Stimulated activated CD4-positive, alpha-beta T cell treated with anti-CD3 and anti-CD28 coated beads, Interleukin-4, amount 100 ng/mL, for 24 hours (primary cell): ENCODE measurements around the gene TBC1D16.
A peak's percentile ranks its signal among the peaks of the same experiment; 100 is the strongest.
"Not testable (repeated sequence)": the region's sequence is repeated elsewhere in the genome, so short reads cannot be mapped to it uniquely, and the experiment has no call there.

Source experiments
- DNase-seq: peaks from one replicate; pipeline ENCODE4 v3.0.0-alpha.2; 2020

The TBC1D16 gene

DNA sequence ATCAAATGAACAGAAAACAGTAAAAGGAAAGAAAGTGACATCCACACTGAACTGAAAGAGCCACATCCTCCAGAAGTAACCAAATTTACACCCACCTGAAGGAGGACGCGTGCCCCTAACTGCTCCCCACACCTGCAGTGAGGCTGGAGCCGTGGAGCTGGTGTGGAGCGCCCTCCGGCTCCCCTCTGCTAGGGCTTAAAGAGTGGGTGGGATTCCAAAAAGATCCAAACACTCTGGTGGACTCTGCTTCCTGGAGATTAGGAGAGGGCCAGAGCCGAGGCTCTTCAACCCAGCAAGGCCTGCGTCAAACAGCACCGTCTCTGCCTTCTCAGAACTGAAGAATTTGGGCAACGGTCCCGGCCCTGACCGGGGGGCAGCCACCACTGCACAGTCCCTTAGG, 16.0 kb upstream of the TBC1D16 start:
- DNase-seq, result no peak

GRCh38 chr17:80050706-80051105, 15.0 kb upstream of the TBC1D16 start:
- DNase-seq, result no peak

GRCh38 chr17:80049986-80050385, 14.3 kb upstream of the TBC1D16 start:
- no peak for DNase-seq

DNA sequence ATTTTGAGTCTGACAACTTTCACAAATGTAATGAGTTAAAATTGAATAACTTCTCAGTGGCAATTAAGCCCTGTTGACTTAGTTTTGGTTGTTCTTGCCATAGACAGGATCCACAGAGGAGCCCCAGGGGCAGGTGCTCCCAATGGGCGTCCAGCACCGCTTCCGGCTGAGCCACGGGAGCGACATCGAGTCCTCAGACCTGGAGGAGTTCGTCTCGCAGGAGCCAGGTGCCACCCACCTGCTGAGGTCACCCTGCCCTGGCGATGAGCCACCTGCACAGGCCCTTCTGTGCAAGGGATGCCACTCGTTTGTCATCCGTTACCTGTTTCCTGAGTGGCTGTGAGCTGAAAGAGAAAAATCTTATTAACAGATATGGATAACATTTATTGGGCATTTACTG, 11.5 kb upstream of the TBC1D16 start:
- DNase-seq, result no peak

- not testable (repeated sequence) for DNase-seq
These were observed 11.0 kb upstream of the TBC1D16 start for GRCh38 chr17:80046709-80047108.

GRCh38 chr17:80045703-80046102, 10.0 kb upstream of the TBC1D16 start:
- DNase-seq, result no peak

- DNase-seq, result no peak
These were observed 8.3 kb upstream of the TBC1D16 start for GRCh38 chr17:80043963-80044362.

- DNase-seq, result peak; percentile 16
These were observed 1.2 kb upstream of the TBC1D16 start for GRCh38 chr17:80036715-80037477.

DNA sequence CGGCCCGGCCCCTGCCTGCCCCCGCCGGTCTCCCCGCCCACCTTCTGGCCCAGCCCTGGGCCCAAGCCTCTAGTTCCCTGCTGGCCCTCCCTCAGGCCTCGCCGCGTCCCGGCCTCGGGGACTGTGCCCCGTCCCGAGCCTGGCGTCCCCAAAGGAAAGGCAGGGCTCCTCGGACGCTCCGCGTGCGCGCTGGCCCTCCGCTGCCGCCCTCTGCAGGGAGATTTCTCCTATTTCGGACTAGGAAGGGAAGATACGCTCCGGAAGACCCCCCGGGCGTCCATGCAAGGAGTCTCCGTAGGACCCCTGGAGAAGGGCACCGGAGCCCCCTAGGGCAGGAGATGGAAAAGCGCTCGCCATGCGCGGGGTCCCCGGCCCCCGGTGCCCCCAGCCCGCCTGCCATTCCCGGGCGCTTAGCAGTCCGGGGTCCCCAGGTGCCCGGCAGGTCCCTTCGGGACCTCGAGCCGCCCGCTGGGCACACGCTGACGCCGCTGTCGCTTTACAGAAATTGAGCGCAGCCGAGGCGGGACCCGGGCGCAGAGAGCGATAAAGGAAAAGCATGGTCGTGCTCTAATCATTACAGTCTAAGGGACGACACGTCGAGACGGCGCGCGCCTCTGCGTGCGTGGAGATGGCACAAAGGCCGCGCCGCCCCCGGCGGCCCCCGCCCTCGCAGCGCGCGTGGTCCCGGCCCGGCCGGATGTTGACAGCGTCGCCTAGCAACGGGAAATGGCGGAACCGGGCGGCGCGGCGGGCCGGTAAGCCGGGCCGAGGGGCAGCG, 454 bp upstream of the TBC1D16 start, which contains the start of gene CCDC40:
Gene CCDC40 (plus strand): TSS at position 706 of the 778 bp plus-strand sequence. CDS start 21 bp downstream, at position 727.
- peak; percentile 72 for DNase-seq

GRCh38 chr17:80034791-80035686, 633 bp downstream of the TBC1D16 start:
- DNase-seq, result peak; percentile 24

DNA sequence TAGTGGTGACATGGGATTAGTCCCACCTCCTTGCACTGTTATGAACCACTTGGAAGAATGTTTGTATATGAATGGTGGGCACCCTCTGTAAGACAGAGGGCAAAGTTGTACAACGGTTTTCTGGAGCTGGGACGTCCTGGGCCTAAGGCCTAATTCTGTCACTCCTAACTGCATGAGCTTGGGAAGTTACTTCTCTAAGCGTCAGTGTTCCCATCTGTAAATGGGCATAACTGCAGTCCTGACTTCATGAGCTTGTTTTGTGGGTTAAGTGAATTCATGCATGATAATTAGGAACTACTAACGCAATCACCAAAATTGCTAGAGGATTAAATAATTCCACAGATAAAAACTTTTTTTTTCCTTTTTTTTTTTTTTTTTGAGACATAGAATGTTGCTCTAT, 1.8 kb downstream of the TBC1D16 start:
- no peak for DNase-seq

DNA sequence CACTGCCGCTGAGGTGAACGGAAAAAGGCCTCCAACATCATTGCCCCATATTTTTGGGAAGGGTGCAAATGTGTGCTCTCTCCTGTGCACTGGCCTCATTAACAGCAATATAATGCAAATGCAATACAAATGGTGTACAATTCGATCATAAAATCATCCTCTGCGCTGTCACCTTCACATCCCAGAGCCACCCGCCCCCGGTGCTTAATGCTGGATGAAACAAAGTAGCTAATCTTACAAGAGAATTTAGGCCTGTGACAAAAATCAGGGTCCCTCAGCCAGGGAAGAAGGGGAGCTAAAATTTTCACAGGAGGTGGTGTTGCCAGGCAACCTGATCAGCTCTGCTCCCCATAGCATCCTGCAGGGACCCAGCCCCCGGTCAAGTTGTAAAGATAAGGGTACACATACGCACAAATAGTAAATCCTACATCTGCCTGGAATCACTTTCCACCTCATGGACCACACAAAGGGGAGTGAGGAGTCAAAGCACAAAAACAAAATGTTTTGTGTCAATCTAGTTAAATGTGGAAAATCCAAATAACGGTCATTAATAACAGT, 3.0 kb downstream of the TBC1D16 start:
- no peak for DNase-seq

DNA sequence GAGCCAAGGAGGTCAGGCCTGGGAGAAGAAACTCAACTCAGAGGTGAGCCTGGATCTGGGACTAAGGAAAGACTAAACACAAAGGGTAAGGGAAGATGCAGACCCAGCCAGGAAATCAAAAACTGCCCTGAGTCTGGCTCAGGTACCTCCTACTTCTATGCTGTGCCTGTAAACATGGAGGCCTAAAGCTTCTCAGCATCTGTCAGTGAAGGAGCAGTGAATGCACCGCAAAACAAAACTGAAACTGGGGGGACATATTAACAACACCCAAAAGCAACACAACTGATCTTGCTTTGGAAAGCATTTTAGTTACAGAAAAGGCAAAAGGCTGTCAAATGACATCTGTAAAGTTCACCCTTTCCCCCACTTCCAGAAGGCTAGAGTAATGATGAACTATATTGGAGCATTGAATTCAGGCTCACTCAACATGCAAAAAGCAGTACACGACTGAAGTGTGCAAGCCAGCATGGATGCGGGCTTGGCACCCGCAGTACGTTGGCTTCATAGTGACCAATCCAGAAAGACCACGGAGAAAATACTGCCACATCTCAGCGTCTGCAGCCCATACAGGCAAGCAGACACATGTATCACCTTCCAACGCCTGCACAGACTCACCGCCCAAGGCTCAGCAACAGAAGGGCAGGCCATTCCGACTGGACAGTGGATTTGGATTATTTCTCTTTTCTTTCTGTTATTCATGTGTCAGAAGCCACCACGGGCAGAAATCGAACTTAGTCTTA, 3.8 kb downstream of the TBC1D16 start:
- DNase-seq, result no peak

DNA sequence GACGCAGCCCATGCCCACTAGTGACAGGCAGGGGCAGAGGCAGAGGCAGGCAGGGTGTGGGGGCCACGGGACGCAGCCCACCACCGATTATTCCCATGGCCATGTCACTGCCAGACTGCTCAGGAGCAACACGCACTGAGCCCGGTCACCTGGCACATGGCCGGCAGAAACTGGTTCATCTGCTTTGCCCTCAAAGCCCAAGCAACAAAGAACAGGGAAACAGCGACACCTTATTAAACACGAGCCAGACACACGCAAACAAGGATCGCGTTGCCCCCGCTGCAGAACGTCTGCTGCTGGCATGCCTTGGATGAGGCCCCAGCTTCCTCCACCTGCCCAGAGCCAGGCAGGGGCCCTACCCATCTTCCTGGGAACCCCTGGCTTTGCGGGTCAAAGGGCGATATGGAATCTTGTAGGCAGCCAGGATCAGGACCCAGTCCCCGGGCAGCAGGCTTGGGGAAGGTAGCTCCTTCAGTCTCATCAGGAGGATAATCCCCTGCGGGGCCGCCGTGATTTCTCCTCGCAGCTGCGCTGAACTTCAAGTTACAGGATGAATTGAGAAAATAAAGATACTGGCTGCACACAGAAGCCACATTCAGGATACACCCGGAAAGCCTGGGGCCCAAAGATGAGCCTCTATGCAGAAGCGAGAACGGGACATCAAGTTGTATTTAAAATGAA, 4.8 kb downstream of the TBC1D16 start:
- no peak for DNase-seq

GRCh38 chr17:80029258-80029974, 6.3 kb downstream of the TBC1D16 start:
- DNase-seq, result no peak

GRCh38 chr17:80028030-80028429, 7.6 kb downstream of the TBC1D16 start:
- DNase-seq, result no peak

GRCh38 chr17:80027043-80027435, 8.6 kb downstream of the TBC1D16 start:
- DNase-seq, result no peak

- DNase-seq, result no peak
These were observed 9.2 kb downstream of the TBC1D16 start for GRCh38 chr17:80026359-80027042.

DNA sequence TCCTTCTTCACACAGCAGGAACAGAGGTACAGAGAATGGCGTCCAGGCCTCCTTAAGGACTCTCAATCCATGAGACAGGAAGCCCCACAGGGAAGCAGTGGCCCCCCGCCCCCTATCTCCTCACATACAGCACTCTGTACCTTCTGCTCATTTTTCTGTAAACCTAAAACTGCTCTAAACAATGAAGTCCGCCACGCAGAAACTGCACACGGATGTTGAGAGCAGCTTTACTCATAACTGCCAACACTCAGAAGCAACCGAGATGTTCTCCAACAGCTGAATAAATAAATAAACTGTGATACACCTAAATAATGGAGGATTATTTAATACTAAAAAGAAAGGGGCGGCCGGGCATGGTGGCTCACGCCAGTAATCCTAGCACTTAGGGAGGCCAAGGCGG, 9.9 kb downstream of the TBC1D16 start:
- no peak for DNase-seq

- DNase-seq, result no peak
These were observed 10.5 kb downstream of the TBC1D16 start for GRCh38 chr17:80025140-80025539.
